Hepatocyte (in vitro differentiated cells): ENCODE results near the gene PTCD2. TPM values are rescaled to one million over a fixed set of nuclear protein-coding genes. Genes with fewer than 3 reads are reported as not detected.

ENCODE experiments used
- DNase-seq: peaks from one replicate; pipeline ENCODE4 v3.0.0-alpha.2; 2016; ENCODE audit warnings: low spot score
- H2AFZ ChIP-seq: fragments of 200-600 bp; sonication (generic); 2 replicates; pipeline ENCODE4 v1.6.0; 2016; ENCODE audit warnings: antibody characterized with exemption, mild to moderate bottlenecking
- H3K27ac ChIP-seq: fragments of 200-600 bp; sonication (generic); 2 replicates; pipeline ENCODE4 v1.5.1; 2016; ENCODE audit warnings: mild to moderate bottlenecking
- H3K27me3 ChIP-seq: fragments of 200-600 bp; sonication (generic); 2 replicates; pipeline ENCODE4 v1.6.1; 2016
- H3K36me3 ChIP-seq: fragments of 200-600 bp; sonication (generic); replicated peaks from 2 replicates; pipeline ENCODE4 v1.5.1; 2016; ENCODE audit warnings: low read depth; ENCODE audit not compliant: insufficient read depth
- H3K4me1 ChIP-seq: fragments of 200-600 bp; sonication (generic); 2 replicates; pipeline ENCODE4 v1.5.1; 2016; ENCODE audit warnings: mild to moderate bottlenecking, moderate library complexity; ENCODE audit not compliant: insufficient read depth
- H3K4me2 ChIP-seq: fragments of 200-600 bp; sonication (generic); 2 replicates; pipeline ENCODE4 v1.6.0; 2016
- H3K4me3 ChIP-seq: fragments of 200-600 bp; sonication (generic); 2 replicates; pipeline ENCODE4 v1.5.1; 2016; ENCODE audit warnings: mild to moderate bottlenecking
- H3K79me2 ChIP-seq: fragments of 200-600 bp; sonication (generic); 2 replicates; pipeline ENCODE4 v1.6.0; 2017; ENCODE audit warnings: mild to moderate bottlenecking
- H3K9me2 ChIP-seq: fragments of 200-600 bp; sonication (generic); replicated peaks from 2 replicates; pipeline ENCODE4 v1.6.0; 2017; ENCODE audit warnings: mild to moderate bottlenecking; ENCODE audit not compliant: insufficient read depth
- H3K9me3 ChIP-seq: fragments of 200-600 bp; sonication (generic); 2 replicates; pipeline ENCODE4 v1.5.1; 2016; ENCODE audit warnings: low read depth, mild to moderate bottlenecking
- H4K20me1 ChIP-seq: fragments of 200-600 bp; sonication (generic); 2 replicates; pipeline ENCODE4 v1.6.0; 2016; ENCODE audit warnings: mild to moderate bottlenecking; ENCODE audit not compliant: insufficient read depth, poor library complexity, severe bottlenecking
- CTCF ChIP-seq: fragments of 200-600 bp; sonication (generic); IDR thresholded peaks from 2 replicates; pipeline ENCODE4 v1.5.1; 2016; ENCODE audit warnings: antibody characterized with exemption, mild to moderate bottlenecking; ENCODE audit not compliant: poor library complexity
- EZH2 ChIP-seq: fragments of 200-600 bp; sonication (generic); IDR thresholded peaks from 2 replicates; pipeline ENCODE4 v1.6.1; 2016; ENCODE audit warnings: antibody characterized with exemption, mild to moderate bottlenecking, borderline replicate concordance
- EZH2phosphoT487 ChIP-seq: fragments of 200-600 bp; sonication (generic); IDR thresholded peaks from one replicate; pipeline ENCODE4 v1.6.1; 2018; ENCODE audit warnings: antibody characterized with exemption, mild to moderate bottlenecking, low read depth, moderate library complexity; ENCODE audit not compliant: unreplicated experiment, severe bottlenecking
- WGBS: methylation state at CpG from one replicate; pipeline ENCODE4 v1.1.6; 2016; ENCODE audit warnings: low lambda C conversion rate; ENCODE audit errors: missing lambda C conversion rate; 5-methylcytosine and 5-hydroxymethylcytosine counted together
- polyA plus RNA-seq: library from polyadenylated mRNA; unstranded; fragments of >200 nt; fragmentation: Nextera tagmentation; extraction: Ambion mirVana; gene quantifications from 2 replicates; pipeline ENCODE4 v1.2.1, GENCODE V29; 2016
- total RNA-seq: library from RNA; depleted of rRNA; stranded (reverse); fragments of >200 nt; gene quantifications from 2 replicates; pipeline ENCODE4 v1.2.3, GENCODE V29; 2014

PTCD2 gene
- total and polyA plus RNA-seq, 2 experiments from 2014 or later: 5.8 to 10.5 TPM

- Histone ChIP-seq H2AFZ (no peak overlapping the region), H3K27me3 (no peaks in the 10 kb centered on the region), H3K4me3 (no peak overlapping the region), H3K9me2 (no peaks in the 10 kb centered on the region), H3K4me1 (no peaks in the 10 kb centered on the region), H4K20me1 (no peaks in the 10 kb centered on the region), H3K36me3 (no peaks in the 10 kb centered on the region), H3K4me2 (no peak overlapping the region), H3K9me3 (no peaks in the 10 kb centered on the region), H3K27ac (no peak overlapping the region), H3K79me2 (no peaks in the 10 kb centered on the region)
- no peak for DNase-seq
- no peak for TF ChIP-seq EZH2phosphoT487
- 98% methylated on average over 2 of the region's 2 CpGs for WGBS
Measured at GRCh38 chr5:72288924-72289323, 31.2 kb upstream of the PTCD2 start.

DNA sequence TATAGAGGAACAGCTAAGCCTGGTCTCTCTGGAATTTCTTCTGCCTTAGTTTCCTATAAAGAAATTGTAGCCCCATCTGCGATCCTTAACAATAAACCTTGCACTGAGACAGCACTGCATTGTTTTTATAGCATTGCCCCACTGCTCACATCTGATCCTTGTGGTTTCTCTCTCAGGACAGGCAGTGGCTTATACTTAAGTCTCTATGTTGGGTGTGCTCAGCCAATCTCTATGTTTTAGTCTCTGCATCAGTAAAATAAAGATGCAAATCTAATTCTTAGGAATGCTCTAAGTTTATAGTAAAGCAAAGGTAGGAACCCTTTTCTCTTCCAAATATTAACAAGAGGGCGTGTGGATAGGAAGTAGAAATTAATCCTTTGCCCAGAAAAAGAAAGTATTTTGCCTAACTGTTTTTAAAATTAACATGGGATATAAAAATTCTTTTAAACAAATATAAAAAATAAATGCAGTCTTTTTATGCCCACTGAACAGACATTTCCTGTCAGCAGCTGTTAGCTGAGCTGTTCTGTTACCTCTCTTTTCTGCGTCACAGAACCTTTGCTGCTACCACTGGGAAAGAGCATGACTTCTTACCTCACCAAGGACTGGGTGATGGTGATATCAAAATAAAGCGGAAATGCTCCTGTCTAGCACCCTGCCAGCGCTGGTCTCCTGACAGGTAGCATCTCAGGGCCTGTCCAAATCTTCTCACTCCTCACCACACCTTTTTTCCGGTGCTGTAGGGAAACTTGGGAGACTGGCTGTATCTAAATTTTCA is 29.6 kb upstream of the PTCD2 start:
- no peaks in the 10 kb centered on the region for H4K20me1 ChIP-seq
- H3K9me3 ChIP-seq: no peaks in the 10 kb centered on the region
- no peaks in the 10 kb centered on the region for H3K4me1 ChIP-seq
- H3K27me3 ChIP-seq: no peaks in the 10 kb centered on the region
- no peaks in the 10 kb centered on the region for H3K36me3 ChIP-seq
- DNase-seq: no peak
- WGBS: 91% methylated on average over 6 of the region's 6 CpGs
- no peak overlapping the region for H3K4me2 ChIP-seq
- no peak for TF ChIP-seq EZH2
- TF ChIP-seq CTCF: no peak
- TF ChIP-seq EZH2phosphoT487: no peak
- H3K27ac ChIP-seq: no peak overlapping the region
- H2AFZ ChIP-seq: no peak overlapping the region
- H3K4me3 ChIP-seq: no peak overlapping the region
- no peaks in the 10 kb centered on the region for H3K9me2 ChIP-seq
- H3K79me2 ChIP-seq: no peaks in the 10 kb centered on the region

DNA sequence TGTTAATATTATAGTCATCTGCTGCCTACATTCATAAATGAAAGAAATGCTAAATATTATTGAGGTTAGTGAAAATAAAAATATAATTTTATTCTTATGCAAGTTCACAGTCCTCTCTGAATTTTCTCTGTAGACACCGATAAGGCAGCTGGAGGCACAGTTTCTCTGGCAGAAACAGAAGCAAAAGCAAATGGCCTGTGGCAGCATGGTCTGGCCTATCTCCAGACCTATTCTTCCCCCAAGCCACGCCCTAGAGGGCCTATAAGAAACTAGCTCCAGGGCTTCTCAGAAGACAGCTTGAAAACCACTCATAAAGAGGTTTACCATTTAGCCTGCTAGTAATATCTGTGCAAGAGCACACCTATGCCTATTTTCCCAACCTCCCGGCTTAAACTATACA is 28.6 kb upstream of the PTCD2 start:
- H3K4me2 ChIP-seq: no peak overlapping the region
- no peak for DNase-seq
- no peak overlapping the region for H3K4me3 ChIP-seq
- no peaks in the 10 kb centered on the region for H3K27me3 ChIP-seq
- WGBS: 95% methylated on average over 3 of the region's 3 CpGs
- no peaks in the 10 kb centered on the region for H3K79me2 ChIP-seq
- TF ChIP-seq EZH2: no peak
- no peak for TF ChIP-seq EZH2phosphoT487
- TF ChIP-seq CTCF: no peak
- no peaks in the 10 kb centered on the region for H3K9me3 ChIP-seq
- no peaks in the 10 kb centered on the region for H4K20me1 ChIP-seq
- no peak overlapping the region for H2AFZ ChIP-seq
- H3K9me2 ChIP-seq: no peaks in the 10 kb centered on the region
- H3K36me3 ChIP-seq: no peaks in the 10 kb centered on the region
- H3K4me1 ChIP-seq: no peaks in the 10 kb centered on the region
- H3K27ac ChIP-seq: no peak overlapping the region

GRCh38 chr5:72292411-72292810 is 27.8 kb upstream of the PTCD2 start:
- H3K27ac ChIP-seq: no peak overlapping the region
- H2AFZ ChIP-seq: no peak overlapping the region
- H3K36me3 ChIP-seq: no peaks in the 10 kb centered on the region
- no peaks in the 10 kb centered on the region for H3K79me2 ChIP-seq
- H3K9me3 ChIP-seq: no peaks in the 10 kb centered on the region
- DNase-seq: no peak
- TF ChIP-seq CTCF (no peak), EZH2phosphoT487 (no peak), EZH2 (no peak)
- no peaks in the 10 kb centered on the region for H3K9me2 ChIP-seq
- no peaks in the 10 kb centered on the region for H3K27me3 ChIP-seq
- no peaks in the 10 kb centered on the region for H3K4me1 ChIP-seq
- WGBS: 100% methylated on average over 1 of the region's 1 CpG
- H3K4me3 ChIP-seq: no peak overlapping the region
- no peak overlapping the region for H3K4me2 ChIP-seq
- no peaks in the 10 kb centered on the region for H4K20me1 ChIP-seq
